C4-2B (cell line): Measurements from ENCODE around the gene EXD3.

Experiments
- H3K27ac ChIP-seq: fragments of 450-650 bp; 2 replicates; pipeline ENCODE4 v1.5.1; 2017
- CTCF ChIP-seq: fragments of 450-650 bp; conservative IDR thresholded peaks from 2 replicates; pipeline ENCODE4 v1.5.1; 2017; ENCODE audit warnings: mild to moderate bottlenecking
- ZFX ChIP-seq: fragments of 450-650 bp; IDR thresholded peaks from 2 replicates; pipeline ENCODE4 v1.6.1; 2017

EXD3 gene

DNA sequence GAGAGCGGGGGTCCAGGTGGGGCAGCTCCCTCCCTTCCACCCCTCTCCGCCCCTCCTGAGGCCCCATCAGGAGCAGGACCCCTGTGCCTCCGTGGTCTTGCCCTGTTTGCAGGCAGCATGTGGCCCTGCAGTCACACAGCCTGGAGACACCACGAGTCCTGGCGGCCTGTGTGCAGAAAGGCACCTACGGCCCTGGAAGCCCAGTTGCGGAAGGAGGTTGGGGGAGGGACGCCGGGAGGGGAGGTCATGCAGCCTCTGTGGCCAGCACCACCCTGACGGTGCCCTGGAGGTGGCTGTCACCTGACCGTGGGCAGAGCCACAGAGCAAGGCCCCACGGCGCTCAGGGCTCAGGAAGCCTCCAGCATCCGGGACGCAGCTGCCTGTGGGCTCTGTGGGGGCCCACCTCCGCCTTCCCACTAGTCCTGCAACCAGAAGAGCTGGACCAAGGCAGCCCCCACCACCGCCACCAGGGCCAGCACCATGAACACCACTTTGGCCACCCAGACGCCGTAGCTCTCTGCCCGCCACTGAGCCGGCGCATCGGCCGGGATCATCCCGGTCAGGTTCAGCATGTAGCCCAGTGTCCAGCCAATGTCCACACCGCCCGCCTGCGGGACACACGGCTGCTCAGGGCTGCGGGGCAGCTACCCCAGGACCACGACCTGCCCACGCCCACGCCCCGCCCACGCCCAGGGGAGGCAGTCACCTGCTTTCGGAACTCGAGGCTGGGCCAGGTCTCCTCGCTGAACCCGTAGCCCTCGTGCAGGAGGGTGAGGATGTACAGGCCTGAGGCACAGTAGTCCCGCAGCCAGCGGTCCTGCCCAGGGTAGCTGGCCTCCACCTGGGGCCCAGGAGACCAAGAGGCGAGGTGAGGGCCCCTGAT, 11.8 kb upstream of the EXD3 start:
- no peak overlapping the region for H3K27ac ChIP-seq
- no peak for TF ChIP-seq CTCF

DNA sequence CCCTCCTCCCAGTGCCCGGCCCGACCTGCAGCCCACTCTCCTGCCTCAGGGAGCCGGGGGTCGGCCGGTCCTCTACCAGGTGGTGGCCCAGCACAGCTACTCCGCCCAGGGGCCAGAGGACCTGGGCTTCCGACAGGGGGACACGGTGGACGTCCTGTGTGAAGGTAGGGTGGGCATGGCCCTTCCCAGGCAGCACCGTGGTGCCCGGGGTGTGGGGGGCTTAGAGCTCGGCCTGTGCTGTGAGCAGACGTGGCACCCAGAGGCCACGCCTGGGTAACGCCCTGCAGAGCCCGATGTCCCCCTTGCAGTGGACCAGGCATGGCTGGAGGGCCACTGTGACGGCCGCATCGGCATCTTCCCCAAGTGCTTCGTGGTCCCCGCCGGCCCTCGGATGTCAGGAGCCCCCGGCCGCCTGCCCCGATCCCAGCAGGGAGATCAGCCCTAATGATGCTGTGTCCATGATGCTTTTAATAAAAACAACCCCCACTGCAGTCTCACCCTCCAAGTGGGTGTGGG, 11.0 kb upstream of the EXD3 start:
- no peak overlapping the region for H3K27ac ChIP-seq

GRCh38 chr9:137433349-137433915, 10.5 kb upstream of the EXD3 start:
- no peak for TF ChIP-seq ZFX
- TF ChIP-seq CTCF: no peak
- H3K27ac ChIP-seq: no peak overlapping the region

More for the DNA sequence above, 11.0 kb upstream of the EXD3 start:
- TF ChIP-seq ZFX (no peak), CTCF (no peak)

GRCh38 chr9:137432687-137433348, 9.9 kb upstream of the EXD3 start:
- TF ChIP-seq ZFX: no peak
- TF ChIP-seq CTCF: no peak
- no peak overlapping the region for H3K27ac ChIP-seq

GRCh38 chr9:137431416-137431931, 8.5 kb upstream of the EXD3 start:
- no peak for TF ChIP-seq ZFX
- TF ChIP-seq CTCF: no peak
- no peak overlapping the region for H3K27ac ChIP-seq

DNA sequence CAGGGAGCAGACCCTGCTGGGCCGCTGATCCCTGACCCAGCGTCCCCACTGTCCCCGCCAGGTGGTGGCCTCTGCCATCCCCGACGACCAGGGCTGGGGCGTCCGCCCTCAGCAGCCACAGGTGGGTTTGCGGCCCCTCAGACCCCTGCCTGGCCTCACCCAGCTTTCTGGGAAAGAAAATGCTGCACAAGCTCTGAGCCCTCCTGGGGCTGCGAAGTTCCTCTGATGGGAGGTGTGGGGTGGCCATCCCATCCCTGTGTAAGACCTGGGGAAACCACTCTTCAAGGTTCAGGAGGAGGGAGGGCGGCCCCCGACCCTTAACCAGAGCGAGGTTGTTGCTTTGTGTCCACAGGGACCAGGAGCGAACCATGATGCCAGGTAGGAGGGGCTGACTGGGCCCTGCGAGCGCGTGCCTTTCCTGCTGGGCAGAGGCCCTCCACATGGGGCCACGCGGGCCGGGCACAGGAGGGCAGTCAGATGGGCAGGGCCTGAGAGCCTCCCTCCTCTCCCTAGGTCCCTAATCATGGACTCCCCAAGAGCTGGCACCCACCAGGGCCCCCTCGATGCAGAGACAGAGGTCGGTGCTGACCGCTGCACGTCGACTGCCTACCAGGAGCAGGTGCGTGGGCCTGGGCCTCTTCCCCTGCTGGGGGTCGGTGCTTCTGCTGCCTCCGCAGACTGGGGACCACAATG, 7.9 kb upstream of the EXD3 start:
- H3K27ac ChIP-seq: no peak overlapping the region

More for the DNA sequence above, 7.9 kb upstream of the EXD3 start:
- TF ChIP-seq CTCF (no peak), ZFX (no peak)
